Endothelial cell (in vitro differentiated cells): ENCODE measurements around the gene BTG2. TPM values are rescaled to one million over a fixed set of nuclear protein-coding genes. Genes with fewer than 3 reads are reported as not detected.
A peak's percentile ranks its signal among the peaks of the same experiment; 100 is the strongest.
"Not testable (repeated sequence)": the region's sequence is repeated elsewhere in the genome, so short reads cannot be mapped to it uniquely, and the experiment has no call there.

Source experiments
- DNase-seq: peaks from one replicate; pipeline ENCODE4 v3.0.0; 2021; ENCODE audit warnings: low spot score
- H3K27ac Mint-ChIP-seq: one replicate; pipeline ENCODE4 v1.8.0; 2021; ENCODE audit warnings: mixed read lengths, inconsistent platforms; ENCODE audit not compliant: unreplicated experiment
- H3K27me3 Mint-ChIP-seq: one replicate; pipeline ENCODE4 v1.8.0; 2021; ENCODE audit warnings: mild to moderate bottlenecking, moderate library complexity, mixed read lengths, inconsistent platforms; ENCODE audit not compliant: unreplicated experiment
- H3K36me3 Mint-ChIP-seq: one replicate; pipeline ENCODE4 v1.8.0; 2021; ENCODE audit warnings: mild to moderate bottlenecking, low read depth, mixed read lengths, inconsistent platforms; ENCODE audit not compliant: unreplicated experiment
- H3K4me1 Mint-ChIP-seq: one replicate; pipeline ENCODE4 v1.8.0; 2021; ENCODE audit warnings: mild to moderate bottlenecking, mixed read lengths, inconsistent platforms; ENCODE audit not compliant: unreplicated experiment
- H3K4me3 Mint-ChIP-seq: one replicate; pipeline ENCODE4 v1.8.0; 2021; ENCODE audit warnings: mild to moderate bottlenecking, mixed read lengths, inconsistent platforms; ENCODE audit not compliant: unreplicated experiment
- H3K9me3 Mint-ChIP-seq: one replicate; pipeline ENCODE4 v1.8.0; 2021; ENCODE audit warnings: mixed read lengths, inconsistent platforms; ENCODE audit not compliant: unreplicated experiment
- CTCF ChIP-seq: fragments of 200-600 bp; sonication (generic); IDR thresholded peaks from one replicate; pipeline ENCODE4 v1.5.0; 2021; ENCODE audit warnings: antibody characterized with exemption; ENCODE audit not compliant: unreplicated experiment
- long read RNA-seq: library from polyadenylated mRNA; unstranded; transcript quantifications from one replicate; pipeline ENCODE4 v2.0.0, GENCODE V29; 2020; ENCODE audit not compliant: unreplicated experiment
- total RNA-seq: library from RNA; stranded (reverse); fragmentation: NEBNext Ultra II Directional; extraction: Animal tissue kit (Norgen Biotek cat#: 25700); gene quantifications from one replicate; pipeline ENCODE4 v1.2.1, GENCODE V29; 2021; ENCODE audit not compliant: unreplicated experiment

BTG2 gene
- 80.0 TPM for total RNA-seq
- long read RNA-seq, transcript BTG2-201 (2 exons, 2,712 nt), result major isoform, 25 of 30 reads
- long read RNA-seq, partial matches to known transcripts, result 5 of 30 reads
- long read RNA-seq, other reads (novel, unspliced or antisense), result 0 of 30 reads

- peaks cover 18% of the 10 kb centered on the region for H3K27me3 Mint-ChIP-seq
- peak within 1 kb of the TSS; percentile 89 for H3K27ac Mint-ChIP-seq
- H3K9me3 Mint-ChIP-seq, result no peaks in the 10 kb centered on the region
- H3K36me3 Mint-ChIP-seq, result peaks cover 36% of the 10 kb centered on the region
- TF ChIP-seq CTCF, result no peak
- H3K4me3 Mint-ChIP-seq, result peak within 1 kb of the TSS; percentile 95
- peak; percentile 86 for DNase-seq
- H3K4me1 Mint-ChIP-seq, result peaks cover 76% of the 10 kb centered on the region
These were observed at the start of gene BTG2 for GRCh38 chr1:203304919-203305808. TSS of gene BTG2 (plus strand) at chr1:203305519. CDS start at chr1:203305607, 88 bp downstream.

- H3K27me3 Mint-ChIP-seq, H3K36me3 Mint-ChIP-seq, H3K4me1 Mint-ChIP-seq, H3K9me3 Mint-ChIP-seq, H3K4me3 Mint-ChIP-seq, DNase-seq, H3K27ac Mint-ChIP-seq: not testable (repeated sequence)
These were observed 48.7 kb upstream of the BTG2 start for GRCh38 chr1:203256636-203257035.

DNA sequence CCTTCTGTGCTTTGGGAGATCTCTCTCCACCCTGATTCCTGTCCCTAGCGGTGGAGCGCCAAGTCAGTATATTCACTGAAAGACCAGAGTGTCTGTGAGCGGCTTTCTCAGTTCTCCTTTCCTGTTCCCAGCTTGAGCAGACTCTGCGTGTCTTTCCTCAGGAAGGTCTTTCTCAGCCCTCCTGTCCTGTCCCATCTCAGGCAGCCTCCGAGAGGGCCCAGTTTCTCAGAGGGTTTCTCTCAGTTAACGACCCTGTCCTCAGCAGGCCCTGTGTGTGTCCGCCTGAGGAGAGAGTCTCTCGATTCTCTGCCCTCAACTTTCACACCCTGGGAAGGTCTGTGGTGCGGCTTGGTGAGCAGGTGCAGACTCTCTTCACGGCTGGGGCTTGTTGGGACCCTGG lies 41.8 kb upstream of the BTG2 start:
- no peak overlapping the region for H3K27ac Mint-ChIP-seq
- no peaks in the 10 kb centered on the region for H3K27me3 Mint-ChIP-seq
- no peak for DNase-seq
- TF ChIP-seq CTCF, result no peak
- no peaks in the 10 kb centered on the region for H3K4me1 Mint-ChIP-seq
- H3K36me3 Mint-ChIP-seq, result no peaks in the 10 kb centered on the region
- H3K4me3 Mint-ChIP-seq, result no peak overlapping the region
- H3K9me3 Mint-ChIP-seq, result no peaks in the 10 kb centered on the region

DNA sequence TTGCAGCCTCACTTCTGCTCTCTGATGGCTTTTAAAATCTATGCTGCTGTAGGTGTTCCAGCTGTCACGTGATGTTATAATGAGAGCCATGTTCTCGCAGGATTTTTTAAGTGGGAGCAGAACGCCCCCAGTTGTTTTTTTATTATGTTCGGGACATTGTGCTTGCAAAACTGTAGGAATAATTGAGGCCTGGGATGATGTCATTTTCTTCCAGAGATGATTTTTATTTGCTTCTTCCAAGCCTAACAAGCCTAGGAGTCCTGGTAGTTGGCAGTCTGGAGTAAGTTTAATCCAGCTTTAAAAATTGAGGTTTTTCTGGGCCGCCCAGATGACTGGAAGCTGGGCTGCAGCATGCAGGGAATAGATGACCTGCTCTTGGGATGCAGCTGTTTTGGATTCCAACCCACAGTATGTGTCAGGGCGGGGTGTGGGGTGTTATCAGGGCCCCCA lies 41.2 kb upstream of the BTG2 start:
- Mint-ChIP-seq H3K36me3 (no peaks in the 10 kb centered on the region), H3K27ac (no peak overlapping the region), H3K4me1 (no peaks in the 10 kb centered on the region), H3K9me3 (no peaks in the 10 kb centered on the region), H3K27me3 (no peaks in the 10 kb centered on the region), H3K4me3 (no peak overlapping the region)
- no peak for DNase-seq
- no peak for TF ChIP-seq CTCF

- Mint-ChIP-seq H3K27me3 (no peaks in the 10 kb centered on the region), H3K4me3 (no peak overlapping the region), H3K27ac (no peak overlapping the region), H3K36me3 (no peaks in the 10 kb centered on the region), H3K9me3 (no peaks in the 10 kb centered on the region), H3K4me1 (no peaks in the 10 kb centered on the region)
- DNase-seq, result no peak
- TF ChIP-seq CTCF, result no peak
These were observed 39.8 kb upstream of the BTG2 start for GRCh38 chr1:203265541-203265940.

DNA sequence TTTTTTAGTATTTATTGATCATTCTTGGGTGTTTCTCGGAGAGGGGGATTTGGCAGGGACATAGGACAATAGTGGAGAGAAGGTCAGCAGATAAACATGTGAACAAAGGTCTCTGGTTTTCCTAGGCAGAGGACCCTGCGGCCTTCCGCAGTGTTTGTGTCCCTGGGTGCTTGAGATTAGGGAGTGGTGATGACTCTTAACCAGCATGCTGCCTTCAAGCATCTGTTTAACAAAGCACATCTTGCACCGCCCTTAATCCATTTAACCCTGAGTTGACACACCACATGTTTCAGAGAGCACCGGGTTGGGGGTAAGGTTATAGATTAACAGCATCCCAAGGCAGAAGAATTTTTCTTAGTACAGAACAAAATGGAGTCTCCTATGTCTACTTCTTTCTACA lies 39.2 kb upstream of the BTG2 start:
- not testable (repeated sequence) for H3K27ac Mint-ChIP-seq, H3K4me1 Mint-ChIP-seq, H3K36me3 Mint-ChIP-seq, H3K4me3 Mint-ChIP-seq, H3K27me3 Mint-ChIP-seq, DNase-seq, H3K9me3 Mint-ChIP-seq
